Vagina (tissue), 2 donors: ENCODE data around the gene XRCC5. TPM values are rescaled to one million over a fixed set of nuclear protein-coding genes. Genes with fewer than 3 reads are reported as not detected.

Experiments
- DNase-seq, 2 donors: peaks; one replicate each; pipeline ENCODE4 v3.0.0-alpha.2; 2017; ENCODE audit errors: extremely low spot score in 2 of 2
- H3K27ac ChIP-seq: fragments of 200-600 bp; sonication (generic); one replicate; pipeline ENCODE4 v1.5.1; 2019
- H3K27me3 ChIP-seq: fragments of 200-600 bp; sonication (generic); one replicate; pipeline ENCODE4 v1.5.1; 2019
- H3K36me3 ChIP-seq, 2 donors: fragments of 200-600 bp; sonication (generic); one replicate each; pipeline ENCODE4 v1.5.1; 2017 to 2019
- H3K4me1 ChIP-seq: fragments of 200-600 bp; sonication (generic); one replicate; pipeline ENCODE4 v1.5.1; 2019
- H3K4me3 ChIP-seq, 2 donors: fragments of 200-600 bp; sonication (generic); 1 replicate in 1 of 2; 2 replicates in 1 of 2; pipeline ENCODE4 v1.5.1; 2016 to 2019
- H3K9me3 ChIP-seq: fragments of 200-600 bp; sonication (generic); one replicate; pipeline ENCODE4 v1.5.1; 2019
- POLR2A ChIP-seq, 2 donors: fragments of 450-650 bp; IDR thresholded peaks; one replicate each; pipeline ENCODE4 v1.6.1; 2017; ENCODE audit warnings: antibody characterized with exemption in 2 of 2, mild to moderate bottlenecking in 2 of 2, moderate library complexity in 2 of 2
- POLR2AphosphoS5 ChIP-seq, 2 donors: sonication (generic); formaldehyde crosslinking; IDR thresholded peaks; one replicate each; pipeline ENCODE4 v1.9.0; 2017; ENCODE audit warnings: antibody characterized with exemption in 2 of 2, mild to moderate bottlenecking in 2 of 2, low read depth in 1 of 2; ENCODE audit not compliant: insufficient read depth in 1 of 2
- intact Hi-C: fragments of 100-400 bp; cut with DNase I; formaldehyde crosslinking; loops from one replicate; pipeline ENCODE4 v1.15.1; 2023
- total RNA-seq: library from RNA; depleted of rRNA; stranded (reverse); fragments of >200 nt; gene quantifications from one replicate; pipeline ENCODE4 v1.2.3, GENCODE V29; 2016
- TF ChIP-seq, protein P1 (sequence below), 3 experiments: fragments of 450-650 bp in 2 of 3; fragments of 200-600 bp in 1 of 3; sonication (generic) in 1 of 3; IDR thresholded peaks; one replicate each; pipeline ENCODE4 v1.5.1; 2017 to 2019; ENCODE audit warnings: antibody characterized with exemption in 3 of 3, mild to moderate bottlenecking in 2 of 3, moderate library complexity in 2 of 3

Gene XRCC5
- total RNA-seq, 1 donor from 2014 or later: 118 TPM

DNA sequence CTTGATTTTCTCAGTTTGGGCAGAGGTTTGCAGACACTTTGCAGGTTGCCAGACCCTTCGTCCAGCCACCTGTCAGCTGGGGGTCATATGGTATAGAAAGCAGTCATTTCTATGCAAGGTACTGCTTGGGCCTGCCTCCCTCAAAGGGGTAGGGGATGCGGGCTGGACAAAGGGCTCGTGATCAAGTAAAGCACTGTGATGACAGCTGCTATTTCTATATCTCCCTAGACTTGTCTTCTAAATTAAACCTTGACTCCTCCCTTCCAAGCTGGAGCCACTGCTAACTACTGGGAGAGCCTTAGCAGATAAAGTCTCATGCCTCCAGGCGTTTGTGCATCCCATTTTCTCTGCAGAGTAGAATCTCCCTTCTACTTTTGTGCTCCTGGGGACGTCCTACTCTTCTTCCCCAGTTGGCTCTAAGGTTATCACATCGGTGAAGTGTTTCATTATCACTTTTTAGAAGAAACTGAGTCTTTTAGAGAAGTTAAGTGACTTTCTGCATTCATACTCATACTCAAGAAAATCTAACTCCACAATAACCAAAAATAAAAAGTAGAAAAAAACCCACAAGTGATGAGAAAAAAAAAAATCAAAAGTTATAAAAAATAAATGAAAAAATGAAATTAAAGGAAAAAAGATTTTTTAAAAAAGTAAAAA is 710 bp upstream of the XRCC5 start:
- Histone ChIP-seq H3K9me3 (no peaks in the 10 kb centered on the region), H3K27me3 (no peaks in the 10 kb centered on the region), H3K27ac (peak overlapping the region; percentile 37), H3K4me3 (peak overlapping the region; percentile 83 to 91), H3K4me1 (peaks cover 36% of the 10 kb centered on the region), H3K36me3 (peaks cover 0 to 14% of the 10 kb centered on the region in 2 donors)
- intact Hi-C loops: no loop called here
- no peak for DNase-seq
- TF ChIP-seq POLR2A (IDR thresholded peaks at IDR 0.05): no peak
- TF ChIP-seq, protein P1, sequence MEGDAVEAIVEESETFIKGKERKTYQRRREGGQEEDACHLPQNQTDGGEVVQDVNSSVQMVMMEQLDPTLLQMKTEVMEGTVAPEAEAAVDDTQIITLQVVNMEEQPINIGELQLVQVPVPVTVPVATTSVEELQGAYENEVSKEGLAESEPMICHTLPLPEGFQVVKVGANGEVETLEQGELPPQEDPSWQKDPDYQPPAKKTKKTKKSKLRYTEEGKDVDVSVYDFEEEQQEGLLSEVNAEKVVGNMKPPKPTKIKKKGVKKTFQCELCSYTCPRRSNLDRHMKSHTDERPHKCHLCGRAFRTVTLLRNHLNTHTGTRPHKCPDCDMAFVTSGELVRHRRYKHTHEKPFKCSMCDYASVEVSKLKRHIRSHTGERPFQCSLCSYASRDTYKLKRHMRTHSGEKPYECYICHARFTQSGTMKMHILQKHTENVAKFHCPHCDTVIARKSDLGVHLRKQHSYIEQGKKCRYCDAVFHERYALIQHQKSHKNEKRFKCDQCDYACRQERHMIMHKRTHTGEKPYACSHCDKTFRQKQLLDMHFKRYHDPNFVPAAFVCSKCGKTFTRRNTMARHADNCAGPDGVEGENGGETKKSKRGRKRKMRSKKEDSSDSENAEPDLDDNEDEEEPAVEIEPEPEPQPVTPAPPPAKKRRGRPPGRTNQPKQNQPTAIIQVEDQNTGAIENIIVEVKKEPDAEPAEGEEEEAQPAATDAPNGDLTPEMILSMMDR (IDR thresholded peaks at IDR 0.05): no peak
- TF ChIP-seq POLR2AphosphoS5 (IDR thresholded peaks at IDR 0.05; ENCODE audit: insufficient read depth in 1 of 2, low read depth in 1 of 2): no peak

DNA sequence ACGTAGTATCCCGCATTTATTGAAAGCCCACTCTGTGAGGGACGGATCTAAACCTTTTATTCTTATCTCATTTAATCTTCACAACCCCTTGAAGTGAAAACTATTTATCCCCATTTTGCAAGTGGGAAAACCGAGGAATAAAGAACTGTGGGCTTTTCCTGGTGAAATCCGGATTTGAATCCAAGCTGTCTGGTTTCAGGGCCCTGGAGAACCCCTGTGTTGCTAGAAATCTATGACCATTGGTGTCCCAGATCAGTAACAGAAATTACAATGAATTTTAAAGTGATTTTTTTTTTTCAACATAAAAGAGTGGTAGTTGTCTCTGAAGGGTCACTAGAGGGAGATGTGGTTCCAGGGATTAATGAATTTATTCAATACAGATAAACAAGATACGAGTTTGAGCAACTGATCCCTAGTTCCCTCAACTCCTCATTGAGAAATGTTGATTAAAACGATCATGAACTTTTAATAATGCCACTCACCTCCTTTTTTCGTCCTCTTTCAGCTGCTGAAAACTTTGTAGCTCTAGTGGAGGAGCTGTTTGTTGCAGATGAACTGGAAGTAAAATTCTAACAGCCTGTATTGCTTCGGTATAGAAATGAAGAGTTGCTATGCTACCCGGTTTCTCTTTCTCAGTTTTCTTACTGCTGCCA is 940 bp downstream of the XRCC5 start:
- intact Hi-C loops: no loop called here
- no peak for DNase-seq
- H3K27me3 ChIP-seq: no peaks in the 10 kb centered on the region
- peak overlapping the region; percentile 86 for H3K27ac ChIP-seq
- peaks cover 0 to 20% of the 10 kb centered on the region in 2 donors for H3K36me3 ChIP-seq
- peaks cover 43% of the 10 kb centered on the region for H3K4me1 ChIP-seq
- peak overlapping the region; percentile 83 to 91 for H3K4me3 ChIP-seq
- TF ChIP-seq, protein P1 (IDR thresholded peaks at IDR 0.05): peak in 1 of 3 experiments; percentile 26
- no peak for TF ChIP-seq POLR2AphosphoS5 (IDR thresholded peaks at IDR 0.05; ENCODE audit: insufficient read depth in 1 of 2, low read depth in 1 of 2)
- no peaks in the 10 kb centered on the region for H3K9me3 ChIP-seq

DNA sequence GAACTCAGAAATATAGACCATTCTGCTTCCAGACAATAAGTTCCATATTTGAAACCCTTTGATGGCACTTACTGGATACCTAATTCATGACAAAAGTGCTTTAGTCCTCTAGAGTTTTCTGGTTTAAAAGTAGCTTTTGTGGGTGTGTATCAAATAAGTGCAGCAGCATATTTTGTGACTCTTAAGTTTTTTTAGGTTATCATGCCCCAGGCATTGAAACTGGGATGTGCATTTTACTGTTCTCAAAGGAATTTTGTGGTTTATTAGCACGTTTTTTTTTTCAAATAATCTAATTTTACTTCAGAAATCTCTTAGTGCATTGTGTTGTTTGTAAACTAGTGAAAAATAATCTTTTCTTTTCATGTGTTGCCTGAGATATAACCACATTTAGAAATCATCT is 1.5 kb downstream of the XRCC5 start:
- peaks cover 0 to 20% of the 10 kb centered on the region in 2 donors for H3K36me3 ChIP-seq
- H3K27ac ChIP-seq: peak overlapping the region; percentile 86
- no peaks in the 10 kb centered on the region for H3K9me3 ChIP-seq
- H3K4me3 ChIP-seq: peak overlapping the region; percentile 83 to 91
- intact Hi-C loops: no loop called here
- peaks cover 48% of the 10 kb centered on the region for H3K4me1 ChIP-seq
- no peaks in the 10 kb centered on the region for H3K27me3 ChIP-seq
- TF ChIP-seq POLR2AphosphoS5 (IDR thresholded peaks at IDR 0.05; ENCODE audit: insufficient read depth in 1 of 2, low read depth in 1 of 2) (no peak), POLR2A (IDR thresholded peaks at IDR 0.05) (no peak)
- TF ChIP-seq, protein P1 (IDR thresholded peaks at IDR 0.05): no peak
- no peak for DNase-seq

DNA sequence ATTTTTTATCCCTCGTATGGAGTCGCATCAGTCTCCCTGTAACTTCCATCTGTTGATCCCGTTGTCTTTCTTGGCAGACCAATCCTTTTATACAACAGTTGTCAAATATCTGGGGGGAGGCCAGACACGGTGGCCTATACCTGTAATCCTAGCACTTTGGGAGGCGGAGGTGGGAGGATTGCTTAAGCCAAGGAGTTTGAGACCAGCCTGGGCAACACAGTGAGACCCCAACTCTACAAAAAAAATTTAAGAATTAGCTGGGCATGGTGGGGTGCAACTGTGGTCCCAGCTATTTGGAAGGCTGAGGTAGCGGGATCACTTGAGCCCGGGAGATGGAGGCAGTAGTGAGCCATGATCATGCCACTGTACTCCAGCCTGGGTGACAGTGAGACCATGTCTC is 2.0 kb downstream of the XRCC5 start:
- no peak for DNase-seq
- Histone ChIP-seq H3K27me3 (no peaks in the 10 kb centered on the region), H3K27ac (no peak overlapping the region), H3K4me1 (peaks cover 53% of the 10 kb centered on the region), H3K36me3 (peaks cover 0 to 20% of the 10 kb centered on the region in 2 donors), H3K4me3 (no peak overlapping the region), H3K9me3 (no peaks in the 10 kb centered on the region)
- no peak for TF ChIP-seq POLR2AphosphoS5 (IDR thresholded peaks at IDR 0.05; ENCODE audit: insufficient read depth in 1 of 2, low read depth in 1 of 2)
- no peak for TF ChIP-seq POLR2A (IDR thresholded peaks at IDR 0.05)
- TF ChIP-seq, protein P1 (IDR thresholded peaks at IDR 0.05): no peak
- intact Hi-C loops: no loop called here

DNA sequence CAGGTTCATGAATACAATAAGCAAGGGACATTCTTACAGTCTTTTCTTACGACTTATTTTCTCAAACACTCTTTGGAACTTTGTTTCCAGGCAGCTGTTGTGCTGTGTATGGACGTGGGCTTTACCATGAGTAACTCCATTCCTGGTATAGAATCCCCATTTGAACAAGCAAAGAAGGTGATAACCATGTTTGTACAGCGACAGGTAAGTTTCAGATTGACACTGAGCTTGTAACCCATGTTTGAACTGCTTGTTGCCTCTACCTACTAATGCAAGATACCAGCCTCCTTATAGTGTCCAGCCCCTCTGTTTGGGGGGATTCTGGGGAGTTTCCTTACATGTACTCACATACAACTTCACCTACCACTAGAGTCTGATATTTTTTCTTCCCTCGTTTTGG is 3.8 kb downstream of the XRCC5 start:
- intact Hi-C loops: no loop called here
- H3K4me3 ChIP-seq: no peak overlapping the region
- H3K27me3 ChIP-seq: no peaks in the 10 kb centered on the region
- H3K27ac ChIP-seq: no peak overlapping the region
- DNase-seq: no peak
- H3K36me3 ChIP-seq: peaks cover 0 to 20% of the 10 kb centered on the region in 2 donors
- H3K4me1 ChIP-seq: peaks cover 69% of the 10 kb centered on the region
- TF ChIP-seq, protein P1 (IDR thresholded peaks at IDR 0.05): no peak
- TF ChIP-seq POLR2AphosphoS5 (IDR thresholded peaks at IDR 0.05; ENCODE audit: insufficient read depth in 1 of 2, low read depth in 1 of 2) (no peak), POLR2A (IDR thresholded peaks at IDR 0.05) (no peak)
- no peaks in the 10 kb centered on the region for H3K9me3 ChIP-seq
